CD4-positive, alpha-beta T cell (primary cell): Measurements from ENCODE around the gene PLCB1. TPM values are rescaled to one million over a fixed set of nuclear protein-coding genes. Genes with fewer than 3 reads are reported as not detected.

Experiments
- ATAC-seq: fragments of 200-7000 bp; cut with Tn5 transposase; one replicate; pipeline ENCODE4 v1.10.0; 2022; ENCODE audit warnings: mild to moderate bottlenecking; ENCODE audit not compliant: poor library complexity
- CTCF ChIA-PET: fragments of 350-600 bp; sonication (Branson Sonifier 250); formaldehyde crosslinking; loops from one replicate; lab custom pipeline; 2021; ENCODE audit warnings: antibody characterized with exemption, inconsistent platforms; lab: Charles Lee
- POLR2A ChIA-PET: fragments of 350-600 bp; sonication (Branson Sonifier 250); formaldehyde crosslinking; loops from one replicate; lab custom pipeline; 2021; ENCODE audit warnings: antibody characterized with exemption, inconsistent platforms; lab: Charles Lee
- DNase-seq, 14 experiments: peaks; one replicate each; pipeline ENCODE4 v3.0.0-alpha.2; 2013 to 2020; ENCODE audit warnings: mixed read lengths in 2 of 14
- H3K27ac ChIP-seq, 2 donors: one replicate each; pipeline versions ENCODE4 v1.5.1 to v1.7.0; 2013; ENCODE audit warnings: low read length in 2 of 2, low read depth in 1 of 2, mild to moderate bottlenecking in 1 of 2
- H3K27me3 ChIP-seq, 2 experiments: 1 replicate in 1 of 2; 2 replicates in 1 of 2; pipeline versions ENCODE4 v1.6.1 to v1.7.0; 2013; ENCODE audit warnings: low read length in 2 of 2, control low read depth in 1 of 2, mild to moderate bottlenecking in 1 of 2, moderate library complexity in 1 of 2; ENCODE audit not compliant: insufficient read depth in 2 of 2, control insufficient read depth in 1 of 2
- H3K36me3 ChIP-seq: one replicate; pipeline ENCODE4 v1.6.1; 2013; ENCODE audit warnings: low read length, control low read depth; ENCODE audit not compliant: insufficient read depth
- H3K4me1 ChIP-seq: one replicate; pipeline ENCODE4 v1.6.1; 2013; ENCODE audit warnings: low read length, control low read depth; ENCODE audit not compliant: insufficient read depth
- H3K4me3 ChIP-seq: one replicate; pipeline ENCODE4 v1.5.1; 2013; ENCODE audit warnings: mild to moderate bottlenecking, low read length, moderate library complexity
- H3K9me3 ChIP-seq, 2 experiments: 1 replicate in 1 of 2; 2 replicates in 1 of 2; pipeline versions ENCODE4 v1.6.1 to v1.7.0; 2013; ENCODE audit warnings: low read length in 2 of 2, mild to moderate bottlenecking in 2 of 2, control low read depth in 1 of 2, moderate library complexity in 1 of 2; ENCODE audit not compliant: control insufficient read depth in 1 of 2, insufficient read depth in 1 of 2
- H3K27ac Mint-ChIP-seq: one replicate; pipeline ENCODE4 v1.8.0; 2020; ENCODE audit warnings: mixed read lengths
- H3K27me3 Mint-ChIP-seq: one replicate; pipeline ENCODE4 v1.8.0; 2021; ENCODE audit warnings: mixed read lengths
- H3K36me3 Mint-ChIP-seq: one replicate; pipeline ENCODE4 v1.8.0; 2021; ENCODE audit warnings: low read depth, mixed read lengths
- H3K4me1 Mint-ChIP-seq: one replicate; pipeline ENCODE4 v1.8.0; 2021; ENCODE audit warnings: low read depth, mixed read lengths
- H3K4me3 Mint-ChIP-seq: one replicate; pipeline ENCODE4 v1.8.0; 2020; ENCODE audit warnings: mild to moderate bottlenecking, mixed read lengths
- H3K9me3 Mint-ChIP-seq: one replicate; pipeline ENCODE4 v1.8.0; 2020; ENCODE audit warnings: mixed read lengths
- intact Hi-C, 2 experiments: fragments of 100-400 bp; cut with DNase I in 1 of 2; cut with micrococcal nuclease in 1 of 2; formaldehyde crosslinking; loops; one replicate each; pipeline versions ENCODE4 v1.15.1 to v1.9.0; 2023 to 2025; cut with DNase I, micrococcal nuclease
- total RNA-seq, 174 experiments: library from RNA in 2 of 174; stranded (reverse) in 2 of 174; gene quantifications; one replicate each; pipeline ENCODE4 v1.2.3 and lab custom pipeline; 2021 to 2026
- TF ChIP-seq, protein P1 (sequence below): fragments of 200-600 bp; IDR thresholded peaks from one replicate; pipeline ENCODE4 v1.8.0; 2022; ENCODE audit warnings: antibody characterized with exemption, mild to moderate bottlenecking

Gene PLCB1
- total RNA-seq, 2 experiments from 2014 or later, result 3.8 to 5.6 TPM

DNA sequence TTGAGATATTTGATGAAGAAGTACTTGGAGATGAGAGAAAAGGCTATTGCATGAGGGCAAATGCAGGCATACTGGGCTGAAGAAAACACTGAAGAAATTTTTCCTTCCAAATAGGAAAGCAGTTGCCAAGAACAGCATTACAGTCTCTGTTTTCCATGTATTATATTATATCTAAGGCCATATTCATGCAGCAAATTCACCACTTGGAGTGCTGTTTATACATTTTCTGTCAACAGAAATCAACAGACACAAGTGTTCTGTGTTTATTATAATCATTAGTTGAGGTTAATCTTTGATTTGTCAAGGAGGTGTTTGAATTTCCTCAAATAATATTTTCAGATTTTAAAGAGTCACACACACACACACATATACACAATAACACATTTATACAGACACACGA lies 668.0 kb downstream of the PLCB1 start:
- H3K4me3 Mint-ChIP-seq, result no peak overlapping the region
- TF ChIP-seq, protein P1, sequence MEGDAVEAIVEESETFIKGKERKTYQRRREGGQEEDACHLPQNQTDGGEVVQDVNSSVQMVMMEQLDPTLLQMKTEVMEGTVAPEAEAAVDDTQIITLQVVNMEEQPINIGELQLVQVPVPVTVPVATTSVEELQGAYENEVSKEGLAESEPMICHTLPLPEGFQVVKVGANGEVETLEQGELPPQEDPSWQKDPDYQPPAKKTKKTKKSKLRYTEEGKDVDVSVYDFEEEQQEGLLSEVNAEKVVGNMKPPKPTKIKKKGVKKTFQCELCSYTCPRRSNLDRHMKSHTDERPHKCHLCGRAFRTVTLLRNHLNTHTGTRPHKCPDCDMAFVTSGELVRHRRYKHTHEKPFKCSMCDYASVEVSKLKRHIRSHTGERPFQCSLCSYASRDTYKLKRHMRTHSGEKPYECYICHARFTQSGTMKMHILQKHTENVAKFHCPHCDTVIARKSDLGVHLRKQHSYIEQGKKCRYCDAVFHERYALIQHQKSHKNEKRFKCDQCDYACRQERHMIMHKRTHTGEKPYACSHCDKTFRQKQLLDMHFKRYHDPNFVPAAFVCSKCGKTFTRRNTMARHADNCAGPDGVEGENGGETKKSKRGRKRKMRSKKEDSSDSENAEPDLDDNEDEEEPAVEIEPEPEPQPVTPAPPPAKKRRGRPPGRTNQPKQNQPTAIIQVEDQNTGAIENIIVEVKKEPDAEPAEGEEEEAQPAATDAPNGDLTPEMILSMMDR, result no peak
- no peaks in the 10 kb centered on the region for H3K4me1 Mint-ChIP-seq
- ATAC-seq (no peak), DNase-seq (no peak)
- intact Hi-C loops, result no loop called here
- no peaks in the 10 kb centered on the region for H3K36me3 Mint-ChIP-seq
- no peaks in the 10 kb centered on the region for H3K9me3 Mint-ChIP-seq
- no peak overlapping the region for H3K27ac Mint-ChIP-seq
- H3K27me3 ChIP-seq, result no peaks in the 10 kb centered on the region
- H3K27ac ChIP-seq, result no peak overlapping the region
- ChIA-PET CTCF (no interaction called here), POLR2A (no interaction called here)
- H3K9me3 ChIP-seq, result no peaks in the 10 kb centered on the region
- H3K4me3 ChIP-seq, result no peak overlapping the region
- H3K36me3 ChIP-seq, result no peaks in the 10 kb centered on the region
- no peaks in the 10 kb centered on the region for H3K27me3 Mint-ChIP-seq
- H3K4me1 ChIP-seq, result no peaks in the 10 kb centered on the region

DNA sequence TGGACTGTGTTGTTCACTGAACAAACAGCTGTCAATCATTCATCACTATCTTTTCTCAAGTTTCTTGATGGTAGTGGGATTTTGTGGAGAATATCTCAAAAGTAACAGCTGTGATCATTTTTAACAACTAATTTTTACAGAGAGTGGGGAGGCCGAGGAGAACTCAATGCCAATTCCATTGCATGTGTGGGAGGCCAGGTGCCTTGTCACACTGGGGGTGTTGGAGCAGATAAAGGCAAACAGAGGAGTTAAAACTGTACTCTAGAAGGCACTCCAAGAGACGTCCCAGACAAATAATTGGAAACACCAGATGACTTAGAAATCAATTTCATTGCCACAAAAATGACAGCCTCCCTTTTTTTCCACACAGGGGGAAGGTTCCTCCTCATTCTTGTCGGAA lies 669.6 kb downstream of the PLCB1 start:
- H3K36me3 Mint-ChIP-seq, result no peaks in the 10 kb centered on the region
- TF ChIP-seq, protein P1, result no peak
- H3K27ac ChIP-seq, result no peak overlapping the region
- H3K4me1 Mint-ChIP-seq, result no peaks in the 10 kb centered on the region
- DNase-seq (no peak), ATAC-seq (no peak)
- H3K4me3 Mint-ChIP-seq, result no peak overlapping the region
- no peaks in the 10 kb centered on the region for H3K27me3 ChIP-seq
- intact Hi-C loops, result no loop called here
- ChIA-PET CTCF (no interaction called here), POLR2A (no interaction called here)
- no peak overlapping the region for H3K4me3 ChIP-seq
- H3K9me3 ChIP-seq, result no peaks in the 10 kb centered on the region
- no peaks in the 10 kb centered on the region for H3K27me3 Mint-ChIP-seq
- no peaks in the 10 kb centered on the region for H3K36me3 ChIP-seq
- H3K9me3 Mint-ChIP-seq, result no peaks in the 10 kb centered on the region
- H3K4me1 ChIP-seq, result no peaks in the 10 kb centered on the region
- H3K27ac Mint-ChIP-seq, result no peak overlapping the region

DNA sequence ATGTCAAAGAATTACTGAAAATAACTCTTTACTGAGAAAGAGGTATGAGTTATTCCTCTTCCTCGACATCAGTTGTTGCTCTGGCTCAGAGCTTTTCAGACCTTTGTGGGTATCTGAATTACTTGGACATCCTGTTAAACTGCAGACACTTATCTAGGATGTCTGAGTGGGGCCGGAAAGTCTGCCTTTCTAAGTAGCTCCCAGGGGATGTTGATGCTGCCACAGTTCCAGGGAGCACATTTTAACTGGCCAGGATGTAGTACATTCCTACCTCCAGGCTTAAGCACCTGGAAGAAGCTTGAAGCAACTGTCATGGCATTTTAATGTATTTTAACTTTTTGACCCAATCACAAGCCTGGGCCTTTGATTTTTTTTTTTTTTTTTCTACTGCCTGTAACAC lies 671.0 kb downstream of the PLCB1 start:
- Mint-ChIP-seq H3K27ac (no peak overlapping the region), H3K4me3 (no peak overlapping the region), H3K4me1 (no peaks in the 10 kb centered on the region), H3K27me3 (no peaks in the 10 kb centered on the region), H3K36me3 (no peaks in the 10 kb centered on the region), H3K9me3 (no peaks in the 10 kb centered on the region)
- intact Hi-C loops, result no loop called here
- no peak overlapping the region for H3K4me3 ChIP-seq
- no peaks in the 10 kb centered on the region for H3K36me3 ChIP-seq
- no peaks in the 10 kb centered on the region for H3K27me3 ChIP-seq
- DNase-seq, result no peak
- no peak for ATAC-seq
- POLR2A ChIA-PET, result no interaction called here
- TF ChIP-seq, protein P1, result no peak
- H3K4me1 ChIP-seq, result no peaks in the 10 kb centered on the region
- H3K27ac ChIP-seq, result no peak overlapping the region
- H3K9me3 ChIP-seq, result no peaks in the 10 kb centered on the region
- CTCF ChIA-PET, result no interaction called here
